NT2/D1 (cell line): ENCODE measurements around the gene HSPG2.

Experiments
- YY1 ChIP-seq: IDR thresholded peaks from 2 replicates; pipeline ENCODE4 v1.6.1; 2011; ENCODE audit not compliant: insufficient read length, insufficient read depth
- ZNF274 ChIP-seq: IDR thresholded peaks from 2 replicates; pipeline ENCODE4 v1.6.1; 2011; ENCODE audit warnings: mild to moderate bottlenecking, low read depth, low read length

DNA sequence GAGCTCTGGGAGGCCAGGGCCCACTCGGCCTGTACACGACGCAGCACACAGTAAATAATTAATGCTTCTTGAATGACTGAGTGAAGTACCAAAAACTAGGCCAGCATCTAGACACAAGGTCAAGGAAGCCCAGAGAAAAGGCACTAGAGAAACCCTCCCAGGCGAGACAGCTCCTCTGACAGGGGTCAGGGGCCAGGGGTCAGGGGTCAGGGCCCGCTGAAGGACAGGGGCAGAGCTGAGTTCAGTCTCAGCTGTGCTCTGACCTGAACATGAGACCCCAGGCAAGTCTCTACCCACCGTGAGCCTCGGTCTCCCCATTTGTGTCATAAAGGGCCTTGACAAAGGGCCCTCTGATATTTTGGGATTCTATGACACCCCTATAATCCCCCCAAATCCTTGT, 68.6 kb downstream of the HSPG2 start:
- no peak for TF ChIP-seq YY1
- TF ChIP-seq ZNF274, result no peak
